ENCODE measurements around the gene CXorf49. TPM values are rescaled to one million over a fixed set of nuclear protein-coding genes. Genes with fewer than 3 reads are reported as not detected.
"Not testable (repeated sequence)": the region's sequence is repeated elsewhere in the genome, so short reads cannot be mapped to it uniquely, and the experiment has no call there.

Gene CXorf49
- not detected in 2 replicates for total RNA-seq

DNA sequence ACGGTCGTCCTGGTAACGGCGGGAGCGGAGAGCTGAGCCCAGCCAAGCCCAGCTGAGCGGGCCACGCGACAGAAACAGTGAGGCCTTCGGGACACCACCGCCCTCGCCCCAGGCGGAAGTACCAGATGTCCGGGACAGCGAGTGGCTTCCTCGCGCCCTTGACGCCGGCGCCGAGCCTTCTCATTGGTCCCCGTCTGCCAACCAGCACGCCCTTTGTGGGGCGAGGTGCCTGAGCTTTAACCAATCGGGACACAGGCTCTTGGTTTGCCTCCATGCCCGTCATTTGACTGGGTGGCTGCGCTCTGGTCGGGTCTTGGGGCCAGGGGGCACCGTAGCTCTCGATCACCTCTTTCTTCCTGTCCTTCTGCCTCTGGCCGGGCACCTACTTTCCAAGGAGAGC, at the start of gene CXorf49:
TSS of gene CXorf49 (minus strand) at position 101 of the 400 bp plus-strand sequence. CDS start 134 bp downstream, outside the sequence.
- DNase-seq (ENCODE audit: low read depth in 2 of 2), result not testable (repeated sequence)

DNA sequence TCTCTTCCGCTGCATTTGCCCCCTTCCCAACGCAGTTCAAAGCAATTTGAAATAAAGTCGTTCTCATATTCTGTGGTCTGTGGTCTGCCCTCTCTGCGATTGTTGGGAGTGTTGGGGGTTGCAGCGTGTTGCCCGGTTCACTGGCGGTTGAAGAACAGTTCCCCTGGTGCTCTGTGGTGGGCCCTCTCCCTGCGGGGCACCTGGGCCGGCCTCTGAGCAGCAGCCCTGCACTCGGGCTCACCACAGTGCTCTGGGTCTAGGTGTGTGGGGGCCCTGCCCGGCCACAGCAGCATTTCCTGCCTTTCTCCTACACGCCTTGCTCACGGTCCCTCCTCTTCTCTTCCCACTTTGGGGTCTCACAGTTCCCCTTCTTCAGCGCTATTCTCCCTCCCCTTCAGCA, 49.0 kb upstream of the CXorf49 start:
- DNase-seq (ENCODE audit: low read depth in 2 of 2), result not testable (repeated sequence)

DNA sequence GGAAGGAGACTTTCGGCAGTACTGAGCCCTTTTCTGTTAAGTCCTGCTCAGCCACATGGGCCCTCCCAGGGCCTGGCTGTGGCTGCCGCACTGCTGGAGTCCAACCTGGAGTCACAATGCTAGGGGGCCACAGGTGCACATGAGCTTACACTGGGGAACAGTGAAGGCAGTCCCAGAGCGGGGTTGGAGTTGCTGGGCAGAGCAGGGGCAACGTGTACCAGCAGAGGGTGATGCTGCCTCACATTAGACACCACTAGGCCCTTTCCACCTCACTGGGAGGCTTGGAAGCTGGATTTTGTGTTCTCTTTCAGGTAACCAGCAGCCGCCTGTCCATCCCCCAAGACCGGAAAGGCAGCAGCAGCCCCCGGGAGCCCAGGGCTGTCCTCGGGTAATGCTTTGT, 47.5 kb upstream of the CXorf49 start:
- not testable (repeated sequence) for DNase-seq (ENCODE audit: low read depth in 2 of 2)

DNA sequence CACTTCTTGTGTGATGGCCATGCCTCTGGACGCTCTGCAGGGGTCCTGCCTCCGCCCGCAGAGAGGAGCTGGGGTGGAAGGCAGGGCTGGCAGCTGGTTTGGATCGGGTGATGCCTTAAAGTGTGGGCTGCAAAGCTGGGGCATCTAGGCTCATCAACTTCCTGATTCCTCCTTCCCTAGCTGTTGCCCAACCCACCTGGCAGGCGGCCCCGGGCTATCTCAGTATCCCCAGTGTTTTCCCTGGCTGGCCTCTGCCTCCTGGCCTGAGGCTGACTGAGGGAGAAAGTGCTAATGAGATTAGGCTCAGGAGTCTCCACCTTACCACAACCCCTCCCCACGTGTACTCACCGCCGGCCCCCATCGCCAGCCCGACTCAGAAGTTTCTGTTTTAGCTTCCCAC, 46.7 kb upstream of the CXorf49 start:
- DNase-seq (ENCODE audit: low read depth in 2 of 2), result not testable (repeated sequence)

DNA sequence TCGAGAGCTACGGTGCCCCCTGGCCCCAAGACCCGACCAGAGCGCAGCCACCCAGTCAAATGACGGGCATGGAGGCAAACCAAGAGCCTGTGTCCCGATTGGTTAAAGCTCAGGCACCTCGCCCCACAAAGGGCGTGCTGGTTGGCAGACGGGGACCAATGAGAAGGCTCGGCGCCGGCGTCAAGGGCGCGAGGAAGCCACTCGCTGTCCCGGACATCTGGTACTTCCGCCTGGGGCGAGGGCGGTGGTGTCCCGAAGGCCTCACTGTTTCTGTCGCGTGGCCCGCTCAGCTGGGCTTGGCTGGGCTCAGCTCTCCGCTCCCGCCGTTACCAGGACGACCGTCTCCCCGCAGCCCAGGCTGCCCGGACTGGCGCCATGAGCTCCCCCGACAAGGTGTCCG, 45.0 kb upstream of the CXorf49 start, which contains the start of gene CXorf49B:
TSS of gene CXorf49B (plus strand) at position 301 of the 400 bp plus-strand sequence. CDS start at position 376, 75 bp downstream.
- DNase-seq (ENCODE audit: low read depth in 2 of 2), result not testable (repeated sequence)

DNA sequence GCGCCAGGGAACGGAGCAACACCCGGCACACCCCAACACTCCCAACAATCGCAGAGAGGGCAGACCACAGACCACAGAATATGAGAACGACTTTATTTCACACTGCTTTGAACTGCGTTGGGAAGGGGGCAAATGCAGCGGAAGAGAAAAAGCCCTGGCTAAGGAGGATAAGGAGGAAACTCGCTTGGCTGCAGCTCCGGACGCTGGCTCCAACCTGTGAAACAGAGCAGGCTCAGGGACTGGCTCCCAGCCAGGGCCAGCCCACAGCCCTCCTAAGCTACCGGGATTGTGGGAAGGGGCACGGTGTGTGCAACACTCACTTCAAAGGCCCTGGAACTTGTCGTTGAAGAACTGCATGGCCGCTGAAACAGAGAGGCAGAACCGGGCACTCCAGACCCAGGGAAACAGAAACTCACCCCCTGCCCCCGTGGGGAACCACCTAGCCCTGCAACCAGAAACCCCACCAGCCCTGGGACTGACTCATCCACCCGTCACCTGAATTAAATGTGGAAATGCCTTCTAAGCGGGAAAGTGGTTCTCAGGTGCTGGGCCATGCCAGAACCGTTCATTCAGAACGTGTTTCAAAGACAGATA, 42.7 kb upstream of the CXorf49 start:
- not testable (repeated sequence) for DNase-seq (ENCODE audit: low read depth in 2 of 2)

DNA sequence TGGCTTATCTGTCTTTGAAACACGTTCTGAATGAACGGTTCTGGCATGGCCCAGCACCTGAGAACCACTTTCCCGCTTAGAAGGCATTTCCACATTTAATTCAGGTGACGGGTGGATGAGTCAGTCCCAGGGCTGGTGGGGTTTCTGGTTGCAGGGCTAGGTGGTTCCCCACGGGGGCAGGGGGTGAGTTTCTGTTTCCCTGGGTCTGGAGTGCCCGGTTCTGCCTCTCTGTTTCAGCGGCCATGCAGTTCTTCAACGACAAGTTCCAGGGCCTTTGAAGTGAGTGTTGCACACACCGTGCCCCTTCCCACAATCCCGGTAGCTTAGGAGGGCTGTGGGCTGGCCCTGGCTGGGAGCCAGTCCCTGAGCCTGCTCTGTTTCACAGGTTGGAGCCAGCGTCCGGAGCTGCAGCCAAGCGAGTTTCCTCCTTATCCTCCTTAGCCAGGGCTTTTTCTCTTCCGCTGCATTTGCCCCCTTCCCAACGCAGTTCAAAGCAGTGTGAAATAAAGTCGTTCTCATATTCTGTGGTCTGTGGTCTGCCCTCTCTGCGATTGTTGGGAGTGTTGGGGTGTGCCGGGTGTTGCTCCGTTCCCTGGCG, 2.3 kb upstream of the CXorf49 start:
- DNase-seq (ENCODE audit: low read depth in 2 of 2), result not testable (repeated sequence)

DNA sequence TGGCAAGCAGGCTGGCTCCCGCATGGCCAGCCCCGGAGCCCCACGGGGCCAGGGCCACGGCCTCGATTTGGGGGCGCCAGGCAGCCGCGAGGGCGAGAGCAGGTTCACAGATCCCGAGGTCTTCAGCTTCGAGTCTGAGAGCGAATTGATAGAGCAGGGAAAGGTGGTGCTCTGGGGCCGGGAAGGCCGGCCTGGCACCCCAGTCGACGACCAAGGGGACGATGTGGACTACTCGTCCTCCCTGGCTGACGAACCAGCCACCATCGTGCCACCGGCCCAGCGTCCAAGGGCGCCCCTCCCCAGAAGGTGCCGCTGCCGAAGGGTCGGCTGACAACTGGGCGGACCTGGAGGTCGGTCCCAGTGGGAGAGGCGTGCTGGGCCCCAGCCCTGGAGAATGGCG, 1.1 kb upstream of the CXorf49 start:
- not testable (repeated sequence) for DNase-seq (ENCODE audit: low read depth in 2 of 2)

DNA sequence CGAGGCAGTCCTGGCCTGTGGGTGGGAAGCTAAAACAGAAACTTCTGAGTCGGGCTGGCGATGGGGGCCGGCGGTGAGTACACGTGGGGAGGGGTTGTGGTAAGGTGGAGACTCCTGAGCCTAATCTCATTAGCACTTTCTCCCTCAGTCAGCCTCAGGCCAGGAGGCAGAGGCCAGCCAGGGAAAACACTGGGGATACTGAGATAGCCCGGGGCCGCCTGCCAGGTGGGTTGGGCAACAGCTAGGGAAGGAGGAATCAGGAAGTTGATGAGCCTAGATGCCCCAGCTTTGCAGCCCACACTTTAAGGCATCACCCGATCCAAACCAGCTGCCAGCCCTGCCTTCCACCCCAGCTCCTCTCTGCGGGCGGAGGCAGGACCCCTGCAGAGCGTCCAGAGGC, 1.8 kb downstream of the CXorf49 start:
- not testable (repeated sequence) for DNase-seq (ENCODE audit: low read depth in 2 of 2)

DNA sequence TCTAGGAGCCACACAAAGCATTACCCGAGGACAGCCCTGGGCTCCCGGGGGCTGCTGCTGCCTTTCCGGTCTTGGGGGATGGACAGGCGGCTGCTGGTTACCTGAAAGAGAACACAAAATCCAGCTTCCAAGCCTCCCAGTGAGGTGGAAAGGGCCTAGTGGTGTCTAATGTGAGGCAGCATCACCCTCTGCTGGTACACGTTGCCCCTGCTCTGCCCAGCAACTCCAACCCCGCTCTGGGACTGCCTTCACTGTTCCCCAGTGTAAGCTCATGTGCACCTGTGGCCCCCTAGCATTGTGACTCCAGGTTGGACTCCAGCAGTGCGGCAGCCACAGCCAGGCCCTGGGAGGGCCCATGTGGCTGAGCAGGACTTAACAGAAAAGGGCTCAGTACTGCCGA, 2.5 kb downstream of the CXorf49 start:
- DNase-seq (ENCODE audit: low read depth in 2 of 2), result not testable (repeated sequence)

DNA sequence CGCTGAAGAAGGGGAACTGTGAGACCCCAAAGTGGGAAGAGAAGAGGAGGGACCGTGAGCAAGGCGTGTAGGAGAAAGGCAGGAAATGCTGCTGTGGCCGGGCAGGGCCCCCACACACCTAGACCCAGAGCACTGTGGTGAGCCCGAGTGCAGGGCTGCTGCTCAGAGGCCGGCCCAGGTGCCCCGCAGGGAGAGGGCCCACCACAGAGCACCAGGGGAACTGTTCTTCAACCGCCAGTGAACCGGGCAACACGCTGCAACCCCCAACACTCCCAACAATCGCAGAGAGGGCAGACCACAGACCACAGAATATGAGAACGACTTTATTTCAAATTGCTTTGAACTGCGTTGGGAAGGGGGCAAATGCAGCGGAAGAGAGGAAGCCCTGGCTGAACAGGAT, 4.0 kb downstream of the CXorf49 start:
- not testable (repeated sequence) for DNase-seq (ENCODE audit: low read depth in 2 of 2)

DNA sequence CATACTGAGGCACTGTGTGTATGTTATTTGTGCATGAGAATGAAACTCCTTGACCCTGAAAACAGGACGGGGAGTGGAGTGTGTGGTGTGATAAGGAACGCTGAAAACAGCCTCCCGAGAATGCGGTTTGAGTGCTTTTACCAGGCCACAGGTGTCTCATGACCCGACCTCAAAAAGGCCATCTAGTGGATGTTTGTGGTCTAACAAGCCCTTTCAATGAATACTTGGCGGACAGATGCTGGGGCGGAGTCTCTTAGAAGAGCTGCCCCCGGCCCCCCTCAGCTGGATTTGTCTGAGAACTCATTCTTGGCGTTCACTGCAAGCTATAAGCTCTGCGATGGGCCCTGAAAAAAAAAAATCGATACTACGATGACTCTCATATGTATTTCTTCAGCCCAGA, 15.2 kb downstream of the CXorf49 start:
- DNase-seq (ENCODE audit: low read depth in 2 of 2), result not testable (repeated sequence)

DNA sequence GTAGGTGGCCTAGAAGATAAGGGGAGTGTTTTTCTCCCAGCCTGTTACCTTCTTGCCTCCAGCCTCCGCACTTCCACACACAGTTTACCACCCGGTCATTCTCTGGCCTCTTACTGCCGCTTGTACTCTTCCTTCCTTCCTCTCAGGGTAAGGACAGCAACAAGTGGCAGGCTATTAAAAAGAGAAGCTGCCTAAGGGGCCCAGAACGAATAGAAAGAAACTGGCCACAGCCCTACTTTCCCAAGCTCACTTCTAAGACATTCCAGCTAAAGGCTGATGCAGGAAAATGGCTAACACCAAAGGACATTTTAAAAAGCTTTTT, 19.1 kb downstream of the CXorf49 start:
- not testable (repeated sequence) for DNase-seq (ENCODE audit: low read depth in 2 of 2)

DNA sequence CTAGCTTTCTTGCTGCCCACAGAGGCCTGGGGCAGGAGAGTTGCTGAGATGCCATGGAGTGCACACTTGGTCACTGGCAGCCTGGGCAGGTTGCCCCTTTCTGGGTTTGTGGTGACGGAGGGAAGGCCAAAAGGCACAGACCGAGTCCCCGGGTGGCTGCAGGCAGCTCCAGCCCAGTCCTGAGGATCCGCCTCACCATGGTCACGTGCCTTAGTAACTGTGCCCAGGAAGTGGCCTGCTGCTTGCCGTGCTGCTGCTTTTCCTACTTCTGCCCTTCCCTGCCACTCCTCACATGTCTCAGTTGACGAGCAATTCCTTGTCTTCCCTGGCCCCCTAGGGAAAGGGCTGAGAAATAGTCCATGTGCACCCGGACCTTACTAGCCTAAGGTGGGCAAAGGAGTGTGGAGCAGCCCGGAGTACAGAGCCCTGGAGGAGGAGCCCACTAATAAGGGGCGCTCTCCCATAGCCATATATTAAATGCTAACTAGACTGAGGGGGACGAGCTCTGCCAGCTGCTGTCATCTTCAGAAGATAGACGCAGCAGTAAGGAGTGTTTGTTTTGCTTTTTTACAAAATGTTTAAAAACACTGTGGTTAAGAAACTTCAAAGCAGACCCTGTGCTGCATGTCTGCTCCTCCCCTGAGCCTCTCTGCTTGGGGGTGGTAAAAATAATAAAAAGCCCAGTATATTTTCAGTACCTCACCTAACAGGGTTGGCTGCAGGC, 19.6 kb downstream of the CXorf49 start:
- not testable (repeated sequence) for DNase-seq (ENCODE audit: low read depth in 2 of 2)

DNA sequence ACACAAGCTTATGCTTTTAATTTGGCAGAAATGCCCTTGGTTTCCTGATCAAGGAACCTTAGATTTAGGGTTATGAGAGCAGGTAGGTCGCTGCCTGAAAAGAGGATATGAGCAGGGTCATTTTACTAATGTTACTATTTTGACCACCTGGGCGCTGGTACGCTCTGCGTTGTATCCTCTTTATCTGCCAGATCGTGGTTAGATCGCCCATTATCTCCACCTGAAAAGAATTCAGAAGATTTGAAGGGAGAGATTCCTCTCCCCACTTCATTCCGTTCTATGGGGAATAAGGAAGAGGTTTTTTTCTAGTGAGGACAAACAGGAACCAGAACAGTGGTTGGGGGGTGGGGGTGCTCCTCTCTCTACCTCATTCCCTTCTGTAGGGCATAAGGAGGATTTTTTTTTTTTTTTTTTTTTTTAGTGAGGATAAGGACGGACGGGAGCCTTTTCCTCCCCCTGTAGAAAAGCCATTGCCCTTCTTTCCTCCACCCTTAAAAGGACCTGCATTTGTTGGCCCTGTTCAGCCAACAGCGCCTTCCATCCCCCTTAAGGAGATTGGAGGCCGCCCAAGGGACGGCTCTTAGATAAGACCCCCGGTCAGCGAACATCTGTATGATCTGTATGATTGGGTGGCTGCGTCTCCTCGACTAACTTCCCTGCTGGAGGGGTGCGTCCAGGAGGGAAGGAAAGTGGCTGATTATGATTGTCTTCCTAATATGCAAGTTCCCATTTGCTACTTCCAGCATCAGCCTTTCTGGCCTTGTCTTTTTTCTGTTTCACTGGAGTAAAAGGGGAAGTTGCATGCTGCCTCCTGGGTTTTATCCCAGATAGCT, 20.4 kb downstream of the CXorf49 start:
- not testable (repeated sequence) for DNase-seq (ENCODE audit: low read depth in 2 of 2)

DNA sequence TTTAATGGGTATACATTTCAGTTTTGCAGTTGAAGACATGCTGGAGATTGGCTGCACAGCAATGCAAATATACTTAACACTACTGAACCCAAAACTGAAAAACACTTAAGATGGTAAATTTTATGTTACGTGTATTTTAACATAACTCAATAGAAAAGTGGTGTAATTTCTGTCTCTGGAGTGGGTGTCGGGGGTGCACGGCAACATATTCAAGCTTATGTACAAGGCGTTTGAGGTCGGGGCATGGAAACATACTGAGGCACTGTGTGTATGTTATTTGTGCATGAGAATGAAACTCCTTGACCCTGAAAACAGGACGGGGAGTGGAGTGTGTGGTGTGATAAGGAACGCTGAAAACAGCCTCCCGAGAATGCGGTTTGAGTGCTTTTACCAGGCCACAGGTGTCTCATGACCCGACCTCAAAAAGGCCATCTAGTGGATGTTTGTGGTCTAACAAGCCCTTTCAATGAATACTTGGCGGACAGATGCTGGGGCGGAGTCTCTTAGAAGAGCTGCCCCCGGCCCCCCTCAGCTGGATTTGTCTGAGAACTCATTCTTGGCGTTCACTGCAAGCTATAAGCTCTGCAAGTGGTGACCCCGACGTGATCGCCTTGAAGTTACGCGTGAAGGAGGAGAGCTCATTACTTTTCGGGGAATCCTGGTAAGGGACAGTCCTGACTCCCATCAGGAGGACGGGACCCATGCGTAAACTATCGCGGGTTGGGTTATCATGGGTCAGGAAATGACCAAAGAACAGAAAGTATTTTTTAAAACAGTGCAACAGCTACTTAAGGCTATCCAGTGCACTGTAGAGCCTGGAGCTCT, 21.2 kb downstream of the CXorf49 start:
- DNase-seq (ENCODE audit: low read depth in 2 of 2), result not testable (repeated sequence)

DNA sequence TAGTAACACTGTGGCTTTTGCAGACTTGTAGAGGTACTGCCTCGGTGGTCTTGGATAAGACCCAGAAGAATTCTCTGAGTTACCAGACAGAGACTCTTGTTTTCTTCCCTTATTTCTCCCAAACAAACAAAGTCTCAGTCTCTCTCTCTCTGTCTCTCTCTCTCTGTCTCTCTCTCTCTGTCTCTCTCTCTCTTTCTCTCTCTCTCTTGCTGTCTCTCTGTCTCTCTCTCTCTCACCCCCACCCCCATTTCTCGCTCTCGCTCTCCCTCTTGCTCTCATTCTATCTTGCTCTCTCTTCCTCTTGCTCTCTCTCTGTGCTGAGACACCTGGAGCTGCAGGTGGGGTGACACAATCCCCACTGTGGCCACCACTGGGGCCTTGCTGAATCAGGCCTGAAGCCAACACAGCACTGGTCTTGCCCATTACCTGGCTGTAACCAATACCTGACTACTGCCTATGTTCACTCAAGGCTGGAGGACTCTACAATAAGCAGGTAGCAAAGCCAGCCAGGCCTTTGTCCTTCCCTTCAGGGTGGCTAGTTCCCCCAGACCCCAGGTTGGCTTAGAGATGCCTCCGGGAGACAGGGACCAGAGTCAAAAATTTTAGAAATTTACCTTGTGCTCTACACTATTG, 38.4 kb downstream of the CXorf49 start:
- DNase-seq (ENCODE audit: low read depth in 2 of 2), result no peak

DNA sequence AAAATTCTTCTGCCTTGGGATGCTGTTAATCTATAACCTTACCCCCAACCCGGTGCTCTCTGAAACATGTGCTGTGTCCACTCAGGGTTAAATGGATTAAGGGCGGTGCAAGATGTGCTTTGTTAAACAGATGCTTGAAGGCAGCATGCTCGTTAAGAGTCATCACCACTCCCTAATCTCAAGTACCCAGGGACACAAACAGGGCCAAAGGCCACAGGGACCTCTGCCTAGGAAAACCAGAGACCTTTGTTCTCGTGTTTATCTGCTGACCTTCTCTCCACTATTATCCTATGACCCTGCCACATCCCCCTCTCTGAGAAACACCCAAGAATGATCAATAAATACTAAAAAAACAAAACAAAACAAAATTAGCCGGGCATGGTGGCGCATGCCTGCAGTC, 40.9 kb downstream of the CXorf49 start:
- not testable (repeated sequence) for DNase-seq (ENCODE audit: low read depth in 2 of 2)

DNA sequence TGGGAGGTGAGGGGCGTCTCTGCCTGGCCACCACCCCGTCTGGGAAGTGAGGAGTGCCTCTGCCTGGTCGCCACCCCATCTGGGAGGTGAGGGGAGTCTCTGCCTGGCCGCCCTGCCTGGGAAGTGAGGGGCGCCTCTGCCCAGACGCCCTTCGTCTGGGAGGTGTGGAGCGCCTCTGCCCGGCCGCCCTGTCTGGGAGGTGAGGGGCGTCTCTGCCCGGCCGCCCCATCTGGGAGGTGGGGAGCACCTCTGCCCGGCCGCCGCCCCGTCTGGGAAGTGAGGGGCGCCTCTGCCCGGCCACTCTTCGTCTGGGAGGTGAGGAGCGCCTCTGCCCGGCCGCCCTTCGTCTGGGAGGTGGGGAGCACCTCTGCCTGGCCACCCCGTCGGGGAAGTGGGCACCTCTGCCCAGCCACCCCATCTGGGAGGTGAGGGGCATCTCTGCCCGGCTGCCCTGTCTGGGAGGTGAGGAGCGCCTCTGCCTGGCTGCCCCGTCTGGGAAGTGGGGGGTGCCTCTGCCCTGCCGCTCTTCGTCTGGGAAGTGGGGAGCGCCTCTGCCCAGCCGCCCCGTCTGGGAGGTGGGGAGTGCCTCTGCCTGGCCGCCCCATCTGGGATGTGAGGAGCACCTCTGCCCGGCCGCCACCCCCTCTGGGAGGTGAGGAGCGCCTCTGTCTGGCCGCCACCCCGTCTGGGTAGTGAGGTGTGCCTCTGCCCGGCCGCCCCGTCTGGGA, 41.9 kb downstream of the CXorf49 start:
- DNase-seq (ENCODE audit: low read depth in 2 of 2), result not testable (repeated sequence)

DNA sequence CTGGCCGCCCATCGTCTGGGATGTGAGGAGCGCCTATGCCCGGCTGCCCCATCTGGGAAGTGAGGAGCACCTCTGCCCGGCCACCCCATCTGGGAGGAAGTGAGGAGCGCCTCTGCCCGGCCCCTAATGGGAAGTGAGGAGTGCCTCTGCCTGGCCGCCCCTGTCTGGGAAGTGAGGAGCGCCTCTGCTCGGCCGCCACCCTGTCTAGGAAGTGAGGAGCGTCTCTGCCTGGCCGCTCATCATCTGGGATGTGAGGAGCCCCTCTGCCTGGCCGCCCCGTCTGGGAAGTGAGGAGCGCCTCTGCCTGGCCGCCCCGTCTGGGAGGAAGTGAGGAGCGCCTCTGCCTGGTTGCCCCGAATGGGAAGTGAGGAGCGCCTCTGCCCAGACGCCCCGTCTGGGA, 42.4 kb downstream of the CXorf49 start:
- not testable (repeated sequence) for DNase-seq (ENCODE audit: low read depth in 2 of 2)
